ENCODE measurements around the gene NOP14.

The NOP14 gene

DNA sequence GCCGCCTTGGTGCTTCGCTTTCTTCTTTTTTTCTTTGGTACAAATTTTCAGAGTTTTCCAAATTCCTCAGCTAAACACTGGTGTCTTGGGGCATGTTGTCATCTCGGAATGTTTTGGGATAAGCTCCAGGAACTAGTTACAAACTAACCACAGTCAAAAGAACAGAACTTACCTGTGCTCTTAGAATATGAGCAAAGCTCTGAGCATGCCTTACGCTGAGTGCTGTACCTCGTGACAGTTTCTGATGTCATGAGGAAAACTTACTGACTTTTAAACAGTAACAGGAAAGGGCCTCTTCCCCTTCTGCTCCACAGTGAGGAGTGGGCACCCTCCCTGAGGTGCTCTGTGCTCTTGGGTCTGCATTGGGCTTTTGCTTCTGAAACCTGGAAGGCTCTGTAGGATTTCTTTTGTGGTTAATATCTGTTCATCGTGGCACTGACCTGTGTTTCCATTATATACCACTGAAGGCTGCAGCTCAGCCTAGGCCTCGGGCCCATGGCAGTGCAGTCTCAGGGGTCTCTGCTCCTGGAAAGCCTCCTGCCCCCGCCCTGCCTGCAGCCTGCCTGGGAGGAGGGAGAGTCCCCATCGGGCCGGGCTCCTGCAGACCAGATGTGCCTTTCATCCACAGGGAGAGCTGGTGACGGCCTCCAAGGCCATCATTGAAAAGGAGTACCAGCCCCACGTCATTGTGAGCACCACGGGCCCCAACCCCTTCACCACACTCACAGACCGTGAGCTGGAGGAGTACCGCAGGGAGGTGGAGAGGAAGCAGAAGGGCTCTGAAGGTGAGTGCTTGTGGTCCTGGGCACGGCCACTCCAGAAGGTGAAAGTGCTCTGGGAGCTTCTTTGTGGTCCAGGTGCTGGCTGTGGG lies 48.7 kb downstream of the NOP14 start:
- no peaks in the 10 kb centered on the region for H3K27me3 Mint-ChIP-seq (ENCODE audit: low read depth)
- H3K9me3 Mint-ChIP-seq = peaks cover 23% of the 10 kb centered on the region
- no peak overlapping the region for H3K27ac Mint-ChIP-seq
- H3K4me1 Mint-ChIP-seq = no peaks in the 10 kb centered on the region
- TF ChIP-seq, protein P1, sequence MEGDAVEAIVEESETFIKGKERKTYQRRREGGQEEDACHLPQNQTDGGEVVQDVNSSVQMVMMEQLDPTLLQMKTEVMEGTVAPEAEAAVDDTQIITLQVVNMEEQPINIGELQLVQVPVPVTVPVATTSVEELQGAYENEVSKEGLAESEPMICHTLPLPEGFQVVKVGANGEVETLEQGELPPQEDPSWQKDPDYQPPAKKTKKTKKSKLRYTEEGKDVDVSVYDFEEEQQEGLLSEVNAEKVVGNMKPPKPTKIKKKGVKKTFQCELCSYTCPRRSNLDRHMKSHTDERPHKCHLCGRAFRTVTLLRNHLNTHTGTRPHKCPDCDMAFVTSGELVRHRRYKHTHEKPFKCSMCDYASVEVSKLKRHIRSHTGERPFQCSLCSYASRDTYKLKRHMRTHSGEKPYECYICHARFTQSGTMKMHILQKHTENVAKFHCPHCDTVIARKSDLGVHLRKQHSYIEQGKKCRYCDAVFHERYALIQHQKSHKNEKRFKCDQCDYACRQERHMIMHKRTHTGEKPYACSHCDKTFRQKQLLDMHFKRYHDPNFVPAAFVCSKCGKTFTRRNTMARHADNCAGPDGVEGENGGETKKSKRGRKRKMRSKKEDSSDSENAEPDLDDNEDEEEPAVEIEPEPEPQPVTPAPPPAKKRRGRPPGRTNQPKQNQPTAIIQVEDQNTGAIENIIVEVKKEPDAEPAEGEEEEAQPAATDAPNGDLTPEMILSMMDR (IDR thresholded peaks at IDR 0.05; ENCODE audit: unreplicated experiment in 3 of 3) = no peak
- H3K36me3 Mint-ChIP-seq (ENCODE audit: low read depth) = peaks cover 86% of the 10 kb centered on the region
- H3K4me3 Mint-ChIP-seq = no peak overlapping the region

DNA sequence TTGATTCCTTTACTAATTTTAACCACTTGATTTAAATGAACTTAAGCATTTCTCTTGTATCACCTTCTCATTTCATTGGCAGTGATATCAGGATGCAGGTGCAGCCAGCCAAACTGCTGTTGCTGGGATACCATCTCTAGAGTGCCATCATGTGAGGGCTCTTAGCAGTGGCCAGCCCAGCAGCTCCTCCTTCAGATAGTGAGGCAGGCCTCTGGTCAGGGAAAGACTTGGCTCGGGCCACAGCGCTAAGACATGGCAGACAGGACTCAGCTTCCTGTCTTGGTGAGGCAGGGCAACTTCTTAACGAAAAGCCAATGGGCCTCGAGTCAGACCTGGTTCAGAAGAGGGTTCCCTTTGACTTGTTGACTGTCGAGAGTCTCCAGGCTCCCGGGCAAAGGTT lies 50.0 kb downstream of the NOP14 start:
- H3K4me3 Mint-ChIP-seq = no peak overlapping the region
- H3K36me3 Mint-ChIP-seq (ENCODE audit: low read depth) = peaks cover 86% of the 10 kb centered on the region
- TF ChIP-seq, protein P1 (IDR thresholded peaks at IDR 0.05; ENCODE audit: unreplicated experiment in 3 of 3) = no peak
- no peak overlapping the region for H3K27ac Mint-ChIP-seq
- no peaks in the 10 kb centered on the region for H3K4me1 Mint-ChIP-seq
- H3K27me3 Mint-ChIP-seq (ENCODE audit: low read depth) = no peaks in the 10 kb centered on the region
- H3K9me3 Mint-ChIP-seq = peaks cover 14% of the 10 kb centered on the region

DNA sequence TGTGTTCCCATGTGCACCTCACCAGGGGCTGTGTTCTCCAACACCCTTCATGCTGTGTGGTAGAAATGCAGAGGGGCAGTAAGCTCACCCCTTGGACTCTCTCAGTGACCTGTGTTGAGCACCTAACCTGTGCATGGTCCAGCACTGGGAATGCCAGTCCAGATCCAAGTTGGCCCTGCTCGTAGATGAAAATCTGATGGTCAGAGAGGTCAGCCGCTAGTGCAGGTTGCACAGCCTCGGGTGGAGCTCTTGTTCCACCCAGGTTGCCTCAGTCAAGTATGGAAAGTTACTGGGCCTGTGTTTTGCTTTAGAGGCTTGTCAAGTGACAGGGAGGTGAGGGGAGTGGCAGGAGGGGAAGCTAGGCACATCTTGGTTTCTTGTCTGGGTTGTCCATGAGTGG lies 51.3 kb downstream of the NOP14 start:
- Mint-ChIP-seq H3K4me1 (no peaks in the 10 kb centered on the region), H3K36me3 (ENCODE audit: low read depth) (peaks cover 85% of the 10 kb centered on the region)

DNA sequence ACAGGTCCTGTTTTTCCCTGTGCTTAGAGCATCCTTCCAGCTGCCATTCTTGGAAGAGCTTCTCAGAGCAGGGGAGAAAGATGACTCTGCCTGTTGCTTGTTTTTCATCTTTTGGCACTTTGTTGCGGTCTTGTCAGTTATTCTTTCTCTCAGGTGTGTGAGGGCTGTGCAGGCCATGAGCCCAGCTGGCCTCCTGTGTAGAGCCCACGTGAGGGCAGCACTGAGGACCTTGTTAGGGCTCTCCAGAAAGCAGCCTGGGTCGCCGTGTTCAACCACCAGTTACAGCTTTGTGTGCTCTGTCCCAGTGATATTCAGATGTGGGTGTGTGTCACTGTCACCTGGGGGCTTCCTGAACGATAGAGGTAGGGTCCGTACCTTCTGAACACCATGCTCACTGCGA lies 52.8 kb downstream of the NOP14 start:
- H3K27me3 Mint-ChIP-seq (ENCODE audit: low read depth) = no peaks in the 10 kb centered on the region
- H3K36me3 Mint-ChIP-seq (ENCODE audit: low read depth) = peaks cover 82% of the 10 kb centered on the region
- TF ChIP-seq, protein P1 (IDR thresholded peaks at IDR 0.05; ENCODE audit: unreplicated experiment in 3 of 3) = no peak

More for the DNA sequence above, 51.3 kb downstream of the NOP14 start:
- Mint-ChIP-seq H3K9me3 (peaks cover 3% of the 10 kb centered on the region), H3K27me3 (ENCODE audit: low read depth) (no peaks in the 10 kb centered on the region), H3K4me3 (no peak overlapping the region), H3K27ac (no peak overlapping the region)
- TF ChIP-seq, protein P1 (IDR thresholded peaks at IDR 0.05; ENCODE audit: unreplicated experiment in 3 of 3) = no peak

DNA sequence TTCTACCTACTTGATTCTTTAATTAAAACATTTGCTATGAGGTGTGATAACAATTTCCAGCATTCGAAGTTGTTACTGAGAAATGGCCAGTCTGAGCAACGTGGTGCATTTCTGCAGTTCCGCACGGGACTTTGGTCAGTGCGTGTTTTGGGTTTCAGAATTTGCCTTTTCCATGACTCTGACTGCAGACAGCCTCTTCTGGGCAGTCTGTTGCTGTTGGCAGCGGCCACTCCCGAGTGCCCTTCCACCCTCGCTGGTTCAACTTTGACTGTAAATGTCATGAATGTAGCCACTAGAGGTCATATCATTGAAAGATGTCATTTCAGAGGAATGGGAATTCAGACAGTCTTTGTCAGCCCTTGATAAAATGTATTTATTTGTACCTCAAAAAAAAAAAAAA lies 53.6 kb downstream of the NOP14 start:
- H3K4me1 Mint-ChIP-seq = no peaks in the 10 kb centered on the region
- no peak overlapping the region for H3K27ac Mint-ChIP-seq
- no peak overlapping the region for H3K4me3 Mint-ChIP-seq
- TF ChIP-seq, protein P1 (IDR thresholded peaks at IDR 0.05; ENCODE audit: unreplicated experiment in 3 of 3) = no peak
- H3K36me3 Mint-ChIP-seq (ENCODE audit: low read depth) = peaks cover 80% of the 10 kb centered on the region
- H3K9me3 Mint-ChIP-seq = no peaks in the 10 kb centered on the region
- H3K27me3 Mint-ChIP-seq (ENCODE audit: low read depth) = no peaks in the 10 kb centered on the region

More for the DNA sequence above, 52.8 kb downstream of the NOP14 start:
- Mint-ChIP-seq H3K4me3 (no peak overlapping the region), H3K4me1 (no peaks in the 10 kb centered on the region), H3K27ac (no peak overlapping the region), H3K9me3 (no peaks in the 10 kb centered on the region)

DNA sequence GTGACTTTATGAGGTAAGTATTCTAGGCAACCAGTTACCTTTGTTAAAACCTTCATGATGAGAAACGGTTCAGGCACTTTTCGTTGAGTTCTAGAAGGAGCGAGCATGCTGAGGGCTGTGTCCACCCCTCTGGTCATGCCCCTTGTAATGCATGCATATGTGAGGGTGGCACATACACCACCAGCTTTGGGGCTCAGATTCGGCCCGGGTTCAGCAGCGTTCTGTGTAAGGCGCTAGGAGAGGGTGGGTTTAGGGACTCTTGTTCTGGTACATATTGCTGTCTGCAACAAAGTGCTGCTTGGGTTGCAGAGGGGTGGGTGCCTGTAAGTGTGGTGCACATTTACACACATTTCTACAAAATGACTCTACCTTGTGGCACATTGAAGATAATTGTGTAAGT lies 54.5 kb downstream of the NOP14 start:
- peaks cover 80% of the 10 kb centered on the region for H3K36me3 Mint-ChIP-seq (ENCODE audit: low read depth)
- H3K27me3 Mint-ChIP-seq (ENCODE audit: low read depth) = no peaks in the 10 kb centered on the region
- H3K4me1 Mint-ChIP-seq = no peaks in the 10 kb centered on the region
- H3K4me3 Mint-ChIP-seq = no peak overlapping the region
- no peaks in the 10 kb centered on the region for H3K9me3 Mint-ChIP-seq
- TF ChIP-seq, protein P1 (IDR thresholded peaks at IDR 0.05; ENCODE audit: unreplicated experiment in 3 of 3) = no peak
- H3K27ac Mint-ChIP-seq = no peak overlapping the region

Data from nephron (organoid).